SJSA1 (cell line): ENCODE results near the gene THRB. TPM values are rescaled to one million over a fixed set of nuclear protein-coding genes. Genes with fewer than 3 reads are reported as not detected.

ENCODE experiments used
- DNase-seq, 2 experiments: peaks; one replicate each; pipeline ENCODE4 v3.0.0-alpha.2; 2015 to 2020; ENCODE audit warnings: low spot score in 2 of 2, low read depth in 1 of 2
- H3K27ac ChIP-seq: fragments of 250-450 bp; sonication (Bioruptor Pico); 2 replicates; pipeline ENCODE4 v1.5.1; 2020; ENCODE audit warnings: mild to moderate bottlenecking, moderate library complexity
- H3K27me3 ChIP-seq: fragments of 250-450 bp; sonication (Bioruptor Pico); replicated peaks from 2 replicates; pipeline ENCODE4 v1.5.1; 2020; ENCODE audit warnings: mild to moderate bottlenecking, moderate library complexity
- H3K36me3 ChIP-seq: fragments of 250-450 bp; sonication (Bioruptor Pico); 2 replicates; pipeline ENCODE4 v1.5.1; 2020; ENCODE audit warnings: mild to moderate bottlenecking
- H3K4me1 ChIP-seq: fragments of 250-450 bp; sonication (Bioruptor Pico); replicated peaks from 2 replicates; pipeline ENCODE4 v1.6.1; 2021; ENCODE audit warnings: mild to moderate bottlenecking
- H3K4me3 ChIP-seq: fragments of 250-450 bp; sonication (Bioruptor Pico); 2 replicates; pipeline ENCODE4 v1.5.1; 2020; ENCODE audit warnings: mild to moderate bottlenecking
- H3K9me3 ChIP-seq: fragments of 250-450 bp; sonication (Bioruptor Pico); replicated peaks from 2 replicates; pipeline ENCODE4 v1.5.1; 2020; ENCODE audit warnings: mild to moderate bottlenecking
- total RNA-seq: library from RNA; depleted of rRNA; stranded (reverse); fragments of >200 nt; shearing (Covaris generic); gene quantifications from 2 replicates; pipeline ENCODE4 v1.2.3, GENCODE V29; 2014

THRB gene
- total RNA-seq, 1 experiment from 2014 or later, result 3.2 TPM

GRCh38 chr3:24306518-24306917, 188.1 kb downstream of the THRB start:
- H3K27ac ChIP-seq, result peak overlapping the region; percentile 39; the same call in 1 of the 2 replicates
- peaks cover 18% of the 10 kb centered on the region for H3K4me1 ChIP-seq
- DNase-seq, result no peak
- no peak overlapping the region for H3K4me3 ChIP-seq
- no peaks in the 10 kb centered on the region for H3K27me3 ChIP-seq
- no peaks in the 10 kb centered on the region for H3K36me3 ChIP-seq
- H3K9me3 ChIP-seq, result no peaks in the 10 kb centered on the region

- no peak overlapping the region for H3K4me3 ChIP-seq
- peak; percentile 68 to 78 for DNase-seq
- no peaks in the 10 kb centered on the region for H3K27me3 ChIP-seq
- H3K36me3 ChIP-seq, result no peaks in the 10 kb centered on the region
- H3K9me3 ChIP-seq, result no peaks in the 10 kb centered on the region
- H3K4me1 ChIP-seq, result peaks cover 18% of the 10 kb centered on the region
- peak overlapping the region; percentile 39; the same call in 1 of the 2 replicates for H3K27ac ChIP-seq
These were observed 188.7 kb downstream of the THRB start for GRCh38 chr3:24305795-24306467.

- H3K27ac ChIP-seq, result no peak overlapping the region
- DNase-seq, result no peak
- H3K27me3 ChIP-seq, result no peaks in the 10 kb centered on the region
- peaks cover 31% of the 10 kb centered on the region for H3K4me1 ChIP-seq
- no peaks in the 10 kb centered on the region for H3K36me3 ChIP-seq
- H3K4me3 ChIP-seq, result no peak overlapping the region
- no peaks in the 10 kb centered on the region for H3K9me3 ChIP-seq
These were observed 191.4 kb downstream of the THRB start for GRCh38 chr3:24303057-24303754.

- no peak for DNase-seq
- Histone ChIP-seq H3K27ac (no peak overlapping the region), H3K27me3 (no peaks in the 10 kb centered on the region), H3K9me3 (no peaks in the 10 kb centered on the region), H3K4me3 (no peak overlapping the region), H3K4me1 (peaks cover 32% of the 10 kb centered on the region), H3K36me3 (no peaks in the 10 kb centered on the region)
These were observed 192.3 kb downstream of the THRB start for GRCh38 chr3:24302396-24302795.

GRCh38 chr3:24300949-24301348, 193.7 kb downstream of the THRB start:
- Histone ChIP-seq H3K27ac (no peak overlapping the region), H3K36me3 (no peaks in the 10 kb centered on the region), H3K4me3 (no peak overlapping the region), H3K4me1 (peaks cover 38% of the 10 kb centered on the region), H3K27me3 (no peaks in the 10 kb centered on the region), H3K9me3 (no peaks in the 10 kb centered on the region)
- DNase-seq, result no peak

- Histone ChIP-seq H3K4me1 (peaks cover 29% of the 10 kb centered on the region), H3K27me3 (no peaks in the 10 kb centered on the region), H3K27ac (0 out of 2 replicates have a peak overlapping the region, but pooled peaks have one; percentile 19), H3K9me3 (no peaks in the 10 kb centered on the region), H3K4me3 (no peak overlapping the region), H3K36me3 (no peaks in the 10 kb centered on the region)
- DNase-seq, result peak in 1 of 2 experiments; percentile 44
These were observed 194.6 kb downstream of the THRB start for GRCh38 chr3:24299806-24300626.

- H3K27ac ChIP-seq, result peak overlapping the region; percentile 44
- H3K4me3 ChIP-seq, result no peak overlapping the region
- H3K4me1 ChIP-seq, result peaks cover 28% of the 10 kb centered on the region
- H3K27me3 ChIP-seq, result no peaks in the 10 kb centered on the region
- DNase-seq, result no peak
- no peaks in the 10 kb centered on the region for H3K9me3 ChIP-seq
- H3K36me3 ChIP-seq, result no peaks in the 10 kb centered on the region
These were observed 195.3 kb downstream of the THRB start for GRCh38 chr3:24299246-24299805.

GRCh38 chr3:24296441-24297205, 198.0 kb downstream of the THRB start:
- Histone ChIP-seq H3K4me3 (no peak overlapping the region), H3K27me3 (no peaks in the 10 kb centered on the region), H3K9me3 (no peaks in the 10 kb centered on the region), H3K4me1 (peaks cover 28% of the 10 kb centered on the region), H3K36me3 (no peaks in the 10 kb centered on the region), H3K27ac (peak overlapping the region; percentile 33; the same call in 1 of the 2 replicates)
- peak; percentile 54 to 64 for DNase-seq

- no peaks in the 10 kb centered on the region for H3K9me3 ChIP-seq
- no peak for DNase-seq
- H3K4me3 ChIP-seq, result no peak overlapping the region
- H3K27ac ChIP-seq, result no peak overlapping the region
- H3K36me3 ChIP-seq, result no peaks in the 10 kb centered on the region
- peaks cover 28% of the 10 kb centered on the region for H3K4me1 ChIP-seq
- no peaks in the 10 kb centered on the region for H3K27me3 ChIP-seq
These were observed 200.5 kb downstream of the THRB start for GRCh38 chr3:24294150-24294549.

- Histone ChIP-seq H3K27ac (no peak overlapping the region), H3K4me3 (no peak overlapping the region), H3K9me3 (no peaks in the 10 kb centered on the region), H3K4me1 (peaks cover 19% of the 10 kb centered on the region), H3K36me3 (no peaks in the 10 kb centered on the region), H3K27me3 (no peaks in the 10 kb centered on the region)
- DNase-seq, result no peak
These were observed 203.0 kb downstream of the THRB start for GRCh38 chr3:24291646-24292045.

- DNase-seq, result no peak
- Histone ChIP-seq H3K4me3 (no peak overlapping the region), H3K27ac (no peak overlapping the region), H3K4me1 (peaks cover 13% of the 10 kb centered on the region), H3K27me3 (no peaks in the 10 kb centered on the region), H3K9me3 (no peaks in the 10 kb centered on the region), H3K36me3 (no peaks in the 10 kb centered on the region)
These were observed 204.1 kb downstream of the THRB start for GRCh38 chr3:24290596-24290995.

- no peaks in the 10 kb centered on the region for H3K9me3 ChIP-seq
- no peak overlapping the region for H3K4me3 ChIP-seq
- no peaks in the 10 kb centered on the region for H3K27me3 ChIP-seq
- no peak overlapping the region for H3K27ac ChIP-seq
- H3K36me3 ChIP-seq, result no peaks in the 10 kb centered on the region
- DNase-seq, result no peak
- peaks cover 13% of the 10 kb centered on the region for H3K4me1 ChIP-seq
These were observed 206.0 kb downstream of the THRB start for GRCh38 chr3:24288496-24289236.
